Measurements from ENCODE around the gene TRPM1.
A peak's percentile ranks its signal among the peaks of the same experiment; 100 is the strongest.

TRPM1 gene

GRCh38 chr15:31020542-31020941 lies 81.0 kb downstream of the TRPM1 start:
- DNase-seq (ENCODE audit: low spot score), result no peak

- DNase-seq (ENCODE audit: low spot score), result no peak
These were observed 81.5 kb downstream of the TRPM1 start for GRCh38 chr15:31019986-31020385.

- no peak for DNase-seq (ENCODE audit: low spot score)
These were observed 84.2 kb downstream of the TRPM1 start for GRCh38 chr15:31017311-31017710.

- DNase-seq (ENCODE audit: low spot score), result no peak
These were observed 85.0 kb downstream of the TRPM1 start for GRCh38 chr15:31016446-31016915.

GRCh38 chr15:31014608-31014925 lies 87.0 kb downstream of the TRPM1 start:
- no peak for DNase-seq (ENCODE audit: low spot score)

GRCh38 chr15:31013863-31014607 lies 87.5 kb downstream of the TRPM1 start:
- DNase-seq (ENCODE audit: low spot score), result no peak

GRCh38 chr15:31012455-31012854 lies 89.1 kb downstream of the TRPM1 start:
- DNase-seq (ENCODE audit: low spot score), result no peak

- DNase-seq (ENCODE audit: low spot score), result no peak
These were observed 91.5 kb downstream of the TRPM1 start for GRCh38 chr15:31010036-31010435.

GRCh38 chr15:31005660-31006059 lies 95.9 kb downstream of the TRPM1 start:
- no peak for DNase-seq (ENCODE audit: low spot score)

- no peak for DNase-seq (ENCODE audit: low spot score)
These were observed 97.2 kb downstream of the TRPM1 start for GRCh38 chr15:31004220-31004733.

GRCh38 chr15:31001702-31002101 lies 99.8 kb downstream of the TRPM1 start:
- DNase-seq (ENCODE audit: low spot score), result no peak

- no peak for DNase-seq (ENCODE audit: low spot score)
These were observed 101.8 kb downstream of the TRPM1 start for GRCh38 chr15:30999729-31000128.

- no peak for DNase-seq (ENCODE audit: low spot score)
These were observed 104.3 kb downstream of the TRPM1 start for GRCh38 chr15:30997270-30997669.

GRCh38 chr15:30992249-30992864 lies 109.2 kb downstream of the TRPM1 start:
- DNase-seq (ENCODE audit: low spot score), result peak; percentile 12

- DNase-seq (ENCODE audit: low spot score), result peak; percentile 56
These were observed 110.0 kb downstream of the TRPM1 start, which contains the start of gene MTMR10 for GRCh38 chr15:30991255-30992235. Gene MTMR10, minus strand, starts transcription at chr15:30991628. Its CDS starts 122 bp downstream, at chr15:30991506.

GRCh38 chr15:30990446-30991254 lies 110.9 kb downstream of the TRPM1 start:
- DNase-seq (ENCODE audit: low spot score), result no peak

- no peak for DNase-seq (ENCODE audit: low spot score)
These were observed 111.5 kb downstream of the TRPM1 start for GRCh38 chr15:30990036-30990435.

GRCh38 chr15:30985081-30985531 lies 116.4 kb downstream of the TRPM1 start:
- DNase-seq (ENCODE audit: low spot score), result no peak

- DNase-seq (ENCODE audit: low spot score), result peak; percentile 29
These were observed 117.0 kb downstream of the TRPM1 start for GRCh38 chr15:30984542-30984941.

GRCh38 chr15:30984118-30984517 lies 117.4 kb downstream of the TRPM1 start:
- DNase-seq (ENCODE audit: low spot score), result no peak

- no peak for DNase-seq (ENCODE audit: low spot score)
These were observed 122.1 kb downstream of the TRPM1 start for GRCh38 chr15:30979457-30979856.

All from SK-N-DZ (cell line).